Left renal pelvis (tissue), 4 donors: ENCODE measurements around the gene PCDHGB2. TPM values are rescaled to one million over a fixed set of nuclear protein-coding genes. Genes with fewer than 3 reads are reported as not detected.
"Not testable (repeated sequence)": the region's sequence is repeated elsewhere in the genome, so short reads cannot be mapped to it uniquely, and the experiment has no call there.

Experiments used
- DNase-seq, 4 donors: peaks; one replicate each; pipeline ENCODE4 v3.0.0-alpha.2; 2013; ENCODE audit warnings: low read depth in 4 of 4, low spot score in 3 of 4
- polyA plus RNA-seq, 4 donors: library from polyadenylated mRNA; unstranded; fragments of 120-200 nt; gene quantifications; one replicate each; pipeline ENCODE4 v1.2.1, GENCODE V29; 2013; ENCODE audit not compliant: insufficient read length in 4 of 4

The PCDHGB2 gene
- polyA plus RNA-seq, 4 donors: 3.5 to 5.2 (median 3.8) TPM

- no peak for DNase-seq
Measured at GRCh38 chr5:141383345-141383744, 23.6 kb downstream of the PCDHGB2 start.

- DNase-seq: no peak
Measured at GRCh38 chr5:141384471-141385267, 24.9 kb downstream of the PCDHGB2 start.

- not testable (repeated sequence) for DNase-seq
Measured at GRCh38 chr5:141387557-141388311, 27.9 kb downstream of the PCDHGB2 start, which contains the start of gene PCDHGB4. Gene PCDHGB4 (plus strand): TSS chr5:141387698. CDS start chr5:141387885, 187 bp downstream.

GRCh38 chr5:141388661-141389060 is 28.9 kb downstream of the PCDHGB2 start:
- no peak for DNase-seq

GRCh38 chr5:141389153-141390042 is 29.6 kb downstream of the PCDHGB2 start:
- DNase-seq: no peak

- DNase-seq: no peak
Measured at GRCh38 chr5:141392429-141393198, 32.8 kb downstream of the PCDHGB2 start, which contains the start of gene PCDHGA8. Gene PCDHGA8 (plus strand): TSS chr5:141392633. CDS start chr5:141392814, 181 bp downstream.

GRCh38 chr5:141393267-141393666 is 33.5 kb downstream of the PCDHGB2 start:
- no peak for DNase-seq

GRCh38 chr5:141394401-141395187 is 34.8 kb downstream of the PCDHGB2 start:
- not testable (repeated sequence) for DNase-seq

- DNase-seq: not testable (repeated sequence)
Measured at GRCh38 chr5:141397756-141398551, 38.2 kb downstream of the PCDHGB2 start, which contains the start of gene PCDHGB5. Gene PCDHGB5 (plus strand): TSS chr5:141397947. CDS start chr5:141398128, 181 bp downstream.

GRCh38 chr5:141398608-141399007 is 38.8 kb downstream of the PCDHGB2 start:
- no peak for DNase-seq

- no peak for DNase-seq
Measured at GRCh38 chr5:141399555-141400258, 39.9 kb downstream of the PCDHGB2 start.

- no peak for DNase-seq
Measured at GRCh38 chr5:141402553-141403243, 42.9 kb downstream of the PCDHGB2 start, which contains the start of gene PCDHGA9. Gene PCDHGA9 (plus strand): TSS chr5:141402778. CDS start chr5:141402953, 175 bp downstream.

- no peak for DNase-seq
Measured at GRCh38 chr5:141403387-141403786, 43.6 kb downstream of the PCDHGB2 start.

- DNase-seq: not testable (repeated sequence)
Measured at GRCh38 chr5:141407790-141408505, 48.2 kb downstream of the PCDHGB2 start, which contains the start of gene PCDHGB6. Gene PCDHGB6 (plus strand): TSS chr5:141408021. CDS start chr5:141408203, 182 bp downstream.

- DNase-seq: no peak
Measured at GRCh38 chr5:141409598-141410306, 50.0 kb downstream of the PCDHGB2 start.
